B cell (primary cell): Measurements from ENCODE around the gene IL1RN. TPM values are rescaled to one million over a fixed set of nuclear protein-coding genes. Genes with fewer than 3 reads are reported as not detected.

Experiments
- ATAC-seq: fragments of 200-7000 bp; cut with Tn5 transposase; one replicate; pipeline ENCODE4 v1.10.0; 2021; ENCODE audit warnings: low read depth, mild to moderate bottlenecking, moderate number of reproducible peaks, moderate library complexity
- CTCF ChIA-PET: fragments of 350-600 bp; sonication (Branson Sonifier 250); formaldehyde crosslinking; loops from one replicate; lab custom pipeline; 2021; ENCODE audit warnings: antibody characterized with exemption, inconsistent platforms; lab: Charles Lee
- POLR2A ChIA-PET: fragments of 350-600 bp; sonication (Branson Sonifier 250); formaldehyde crosslinking; loops from one replicate; lab custom pipeline; 2021; ENCODE audit warnings: antibody characterized with exemption; lab: Charles Lee
- DNase-seq: peaks from one replicate; pipeline ENCODE4 v3.0.0; 2013
- H2AFZ ChIP-seq: 2 replicates; pipeline ENCODE4 v1.6.1; 2012; ENCODE audit warnings: mild to moderate bottlenecking, low read depth, low read length; ENCODE audit not compliant: insufficient read depth, poor library complexity, severe bottlenecking
- H3K27ac ChIP-seq, 2 donors: 1 replicate in 1 of 2; 2 replicates in 1 of 2; pipeline ENCODE4 v1.5.1; 2012 to 2013; ENCODE audit warnings: low read length in 2 of 2, mild to moderate bottlenecking in 2 of 2, moderate library complexity in 1 of 2
- H3K27me3 ChIP-seq, 4 experiments: fragments of 200-600 bp in 1 of 4; sonication (generic) in 1 of 4; replicated peaks in 1 of 4; 1 replicate in 2 of 4; 2 replicates in 2 of 4; pipeline versions ENCODE4 v1.6.1 to v1.7.0; 2013 to 2016; ENCODE audit warnings: low read length in 3 of 4, mild to moderate bottlenecking in 2 of 4, mixed read lengths in 1 of 4, moderate library complexity in 1 of 4; ENCODE audit not compliant: insufficient read depth in 4 of 4, control insufficient read depth in 3 of 4; ENCODE audit errors: control extremely low read depth in 1 of 4
- H3K36me3 ChIP-seq, 2 experiments: replicated peaks in 1 of 2; 1 replicate in 1 of 2; 2 replicates in 1 of 2; pipeline versions ENCODE4 v1.6.1 to v1.7.1; 2013; ENCODE audit warnings: low read length in 1 of 2; ENCODE audit not compliant: insufficient read depth in 2 of 2, control insufficient read depth in 1 of 2; ENCODE audit errors: control extremely low read depth in 1 of 2, extremely low read depth in 1 of 2
- H3K4me1 ChIP-seq, 2 donors: fragments of 200-600 bp in 1 of 2; sonication (generic) in 1 of 2; 1 replicate in 1 of 2; 2 replicates in 1 of 2; pipeline versions ENCODE4 v1.5.1 to v1.6.1; 2013 to 2017; ENCODE audit warnings: low read length in 2 of 2; ENCODE audit not compliant: control insufficient read depth in 2 of 2, insufficient read depth in 2 of 2
- H3K4me2 ChIP-seq: replicated peaks from 2 replicates; pipeline ENCODE3; 2012; ENCODE audit warnings: mild to moderate bottlenecking, low read depth, low read length; ENCODE audit not compliant: poor library complexity, severe bottlenecking
- H3K4me3 ChIP-seq, 5 experiments: fragments of 200-600 bp in 1 of 5; sonication (generic) in 1 of 5; 1 replicate in 3 of 5; 2 replicates in 2 of 5; pipeline versions ENCODE4 v1.5.1 to v1.7.0; 2011 to 2016; ENCODE audit warnings: low read length in 4 of 5, mild to moderate bottlenecking in 4 of 5, low read depth in 2 of 5, control low read depth in 1 of 5, moderate library complexity in 1 of 5; ENCODE audit not compliant: insufficient read depth in 1 of 5; ENCODE audit errors: control extremely low read depth in 1 of 5, extremely low read depth in 1 of 5
- H3K79me2 ChIP-seq: fragments of 200-600 bp; sonication (generic); one replicate; pipeline ENCODE4 v1.6.0; 2016; ENCODE audit warnings: low read length; ENCODE audit not compliant: control insufficient read depth, insufficient read depth
- H3K9ac ChIP-seq: fragments of 200-600 bp; sonication (generic); 2 replicates; pipeline ENCODE4 v1.6.1; 2017; ENCODE audit warnings: mild to moderate bottlenecking, low read length, moderate library complexity
- H3K9me3 ChIP-seq, 3 donors: one replicate each; pipeline versions ENCODE4 v1.6.1 to v1.7.1; 2013; ENCODE audit warnings: low read length in 2 of 3; ENCODE audit not compliant: control insufficient read depth in 2 of 3, insufficient read depth in 1 of 3; ENCODE audit errors: control extremely low read depth in 1 of 3
- H4K20me1 ChIP-seq: 2 replicates; pipeline ENCODE4 v1.6.0; 2012; ENCODE audit warnings: mild to moderate bottlenecking, low read length; ENCODE audit not compliant: insufficient read depth, control insufficient read depth, poor library complexity, severe bottlenecking
- H3K27ac Mint-ChIP-seq: one replicate; pipeline ENCODE4 v1.8.0; 2021; ENCODE audit warnings: mixed read lengths
- H3K27me3 Mint-ChIP-seq: one replicate; pipeline ENCODE4 v1.8.0; 2021; ENCODE audit warnings: mixed read lengths
- H3K4me1 Mint-ChIP-seq: one replicate; pipeline ENCODE4 v1.8.0; 2021; ENCODE audit warnings: mixed read lengths
- H3K4me3 Mint-ChIP-seq: one replicate; pipeline ENCODE4 v1.8.0; 2021; ENCODE audit warnings: mixed read lengths
- H3K9me3 Mint-ChIP-seq: one replicate; pipeline ENCODE4 v1.8.0; 2022; ENCODE audit warnings: mixed read lengths; ENCODE audit not compliant: insufficient read depth
- EZH2 ChIP-seq: IDR thresholded peaks from 2 replicates; pipeline ENCODE4 v1.6.1; 2012; ENCODE audit warnings: borderline replicate concordance, low read depth, mild to moderate bottlenecking, moderate library complexity, low read length; ENCODE audit not compliant: insufficient read depth, poor library complexity, severe bottlenecking
- WGBS: methylation state at CpG from one replicate; pipeline ENCODE4 v1.1.5; 2013; ENCODE audit warnings: missing lambda C conversion rate; ENCODE audit not compliant: insufficient coverage; 5-methylcytosine and 5-hydroxymethylcytosine counted together
- intact Hi-C: fragments of 100-400 bp; cut with micrococcal nuclease; formaldehyde crosslinking; loops from one replicate; pipeline ENCODE4 v1.10.0; 2022
- polyA plus RNA-seq: library from polyadenylated mRNA; depleted of rRNA; stranded (reverse); fragments of >200 nt; gene quantifications from 2 replicates; pipeline ENCODE4 v1.2.3, GENCODE V29; 2012
- total RNA-seq, 2 donors: library from RNA; stranded (reverse); fragments of 120-200 nt in 1 of 2; gene quantifications; 1 replicate in 1 of 2; 2 replicates in 1 of 2; pipeline versions ENCODE4 v1.2.3 to v1.2.4, GENCODE V29; 2013 to 2022
- TF ChIP-seq, protein P1 (sequence below): fragments of 200-600 bp; IDR thresholded peaks from one replicate; pipeline ENCODE4 v1.8.0; 2022; ENCODE audit warnings: antibody characterized with exemption, mild to moderate bottlenecking

Gene IL1RN
- total and polyA plus RNA-seq, 2 donors (not counting 1 experiment from before 2014, with no cell fraction given), result 0.79 TPM; not detected in 1

DNA sequence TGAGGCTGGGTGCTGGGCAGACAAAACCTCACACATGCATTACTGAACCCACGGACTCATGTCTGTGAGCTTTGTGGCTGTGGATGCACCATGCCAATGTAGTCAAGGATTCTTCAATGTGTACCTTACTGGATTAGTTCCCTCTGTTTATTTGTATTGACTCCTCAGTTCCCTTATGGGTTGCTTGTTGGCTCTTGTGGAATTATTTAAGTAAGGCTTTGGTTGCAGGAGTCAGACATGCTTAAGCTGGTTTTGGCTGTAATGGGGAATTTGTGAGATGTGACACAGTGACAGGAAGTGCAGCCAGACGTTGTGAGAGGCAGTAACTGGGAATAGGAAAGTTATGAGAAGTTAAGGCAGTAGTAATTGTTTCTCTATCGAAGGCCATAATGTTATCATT, 13.6 kb upstream of the IL1RN start:
- H4K20me1 ChIP-seq, result no peaks in the 10 kb centered on the region
- no peak for TF ChIP-seq EZH2
- TF ChIP-seq, protein P1, sequence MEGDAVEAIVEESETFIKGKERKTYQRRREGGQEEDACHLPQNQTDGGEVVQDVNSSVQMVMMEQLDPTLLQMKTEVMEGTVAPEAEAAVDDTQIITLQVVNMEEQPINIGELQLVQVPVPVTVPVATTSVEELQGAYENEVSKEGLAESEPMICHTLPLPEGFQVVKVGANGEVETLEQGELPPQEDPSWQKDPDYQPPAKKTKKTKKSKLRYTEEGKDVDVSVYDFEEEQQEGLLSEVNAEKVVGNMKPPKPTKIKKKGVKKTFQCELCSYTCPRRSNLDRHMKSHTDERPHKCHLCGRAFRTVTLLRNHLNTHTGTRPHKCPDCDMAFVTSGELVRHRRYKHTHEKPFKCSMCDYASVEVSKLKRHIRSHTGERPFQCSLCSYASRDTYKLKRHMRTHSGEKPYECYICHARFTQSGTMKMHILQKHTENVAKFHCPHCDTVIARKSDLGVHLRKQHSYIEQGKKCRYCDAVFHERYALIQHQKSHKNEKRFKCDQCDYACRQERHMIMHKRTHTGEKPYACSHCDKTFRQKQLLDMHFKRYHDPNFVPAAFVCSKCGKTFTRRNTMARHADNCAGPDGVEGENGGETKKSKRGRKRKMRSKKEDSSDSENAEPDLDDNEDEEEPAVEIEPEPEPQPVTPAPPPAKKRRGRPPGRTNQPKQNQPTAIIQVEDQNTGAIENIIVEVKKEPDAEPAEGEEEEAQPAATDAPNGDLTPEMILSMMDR, result no peak
- no peak overlapping the region for H3K4me2 ChIP-seq
- DNase-seq (no peak), ATAC-seq (no peak)
- no peak overlapping the region for H3K9ac ChIP-seq
- no peak overlapping the region for H3K27ac ChIP-seq
- H3K4me1 ChIP-seq, result peaks cover 25 to 27% of the 10 kb centered on the region in 2 donors
- no peaks in the 10 kb centered on the region for H3K79me2 ChIP-seq
- peaks cover 0 to 3% (median 1%) of the 10 kb centered on the region in 4 experiments for H3K27me3 ChIP-seq
- Mint-ChIP-seq H3K9me3 (no peaks in the 10 kb centered on the region), H3K4me3 (no peak overlapping the region), H3K27me3 (peaks cover 6% of the 10 kb centered on the region), H3K4me1 (peaks cover 11% of the 10 kb centered on the region), H3K27ac (no peak overlapping the region)
- H2AFZ ChIP-seq, result no peak overlapping the region
- ChIA-PET POLR2A (no interaction called here), CTCF (interaction anchor here (0.9 to 3.1 kb wide), 3 partner anchors 20 to 29 kb away, joined by 3 to 16 read pairs (median 3); no protein-coding TSS in a partner anchor)
- no peak overlapping the region for H3K4me3 ChIP-seq
- WGBS, result 0% methylated on average over 1 of the region's 3 CpGs
- H3K36me3 ChIP-seq, result no peaks in the 10 kb centered on the region
- no peaks in the 10 kb centered on the region for H3K9me3 ChIP-seq
- intact Hi-C loops, result no loop called here

DNA sequence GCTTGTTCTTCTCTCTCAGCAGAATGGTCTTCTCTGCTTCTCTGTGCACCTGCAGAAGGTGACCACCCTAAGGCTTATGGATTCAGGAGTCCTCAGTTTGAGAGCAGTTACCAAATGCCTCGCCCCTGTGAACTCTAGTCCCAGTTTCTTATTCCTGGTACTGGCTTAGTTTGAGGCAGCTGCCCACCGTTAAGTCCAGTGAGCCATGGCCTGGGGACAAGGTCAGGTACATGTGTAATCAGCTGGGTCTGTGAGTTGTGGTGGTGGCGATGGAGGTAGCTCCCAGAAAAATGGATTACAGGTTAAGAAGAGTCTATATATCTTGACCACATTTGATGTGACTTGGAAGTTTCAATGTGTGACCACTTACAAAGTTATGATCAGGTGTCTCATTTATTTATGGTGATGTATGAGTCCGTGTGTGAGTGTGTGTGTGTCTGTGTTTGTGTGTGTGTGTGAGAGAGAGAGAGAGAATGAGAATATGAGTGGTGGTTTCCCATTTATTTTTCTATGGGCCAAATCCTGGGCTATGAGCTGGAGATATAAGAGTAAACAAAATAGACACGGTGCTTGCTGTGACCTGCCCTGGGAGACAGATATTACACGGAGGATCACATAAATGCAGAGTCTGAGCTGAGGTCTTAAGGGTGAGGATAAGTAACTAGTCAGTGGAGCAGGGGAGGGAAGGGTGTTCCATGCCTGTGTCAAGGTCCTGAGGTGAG, 13.0 kb upstream of the IL1RN start:
- Mint-ChIP-seq H3K4me3 (no peak overlapping the region), H3K9me3 (no peaks in the 10 kb centered on the region), H3K27ac (no peak overlapping the region), H3K27me3 (peaks cover 5% of the 10 kb centered on the region), H3K4me1 (peaks cover 11% of the 10 kb centered on the region)
- CTCF ChIA-PET, result interaction anchor here (0.9 to 3.1 kb wide), 3 partner anchors 22 to 85 kb away, joined by 3 to 16 read pairs (median 5); no protein-coding TSS in a partner anchor
- Histone ChIP-seq H2AFZ (no peak overlapping the region), H3K27ac (no peak overlapping the region), H4K20me1 (no peaks in the 10 kb centered on the region), H3K79me2 (no peaks in the 10 kb centered on the region), H3K27me3 (peaks cover 0 to 3% (median 1%) of the 10 kb centered on the region in 4 experiments), H3K9ac (no peak overlapping the region), H3K4me2 (no peak overlapping the region), H3K4me1 (peaks cover 25 to 27% of the 10 kb centered on the region in 2 donors), H3K9me3 (no peaks in the 10 kb centered on the region), H3K36me3 (no peaks in the 10 kb centered on the region), H3K4me3 (no peak overlapping the region)
- 97% methylated on average over 6 of the region's 6 CpGs for WGBS
- intact Hi-C loops, result no loop called here
- POLR2A ChIA-PET, result no interaction called here
- no peak for DNase-seq
- TF ChIP-seq EZH2, result no peak
- TF ChIP-seq, protein P1, result no peak
- no peak for ATAC-seq
